ENCODE results near the gene SMIM23. TPM values are rescaled to one million over a fixed set of nuclear protein-coding genes. Genes with fewer than 3 reads are reported as not detected.

SMIM23 gene
- not detected in 2 replicates for total RNA-seq (2014; rRNA removed; shearing (Covaris generic))

- no peak for DNase-seq (ENCODE audit: low spot score)
Observed at GRCh38 chr5:171785517-171785916, at the start of gene SMIM23. Gene SMIM23, plus strand, starts transcription at chr5:171785817. Its CDS starts 55 bp downstream, at chr5:171785872.

- no peak for DNase-seq (ENCODE audit: low spot score)
Observed at GRCh38 chr5:171736976-171737891, 48.4 kb upstream of the SMIM23 start.

GRCh38 chr5:171738501-171738900, 47.1 kb upstream of the SMIM23 start:
- no peak for DNase-seq (ENCODE audit: low spot score)

GRCh38 chr5:171739271-171739670, 46.3 kb upstream of the SMIM23 start:
- no peak for DNase-seq (ENCODE audit: low spot score)

GRCh38 chr5:171743436-171744076, 42.1 kb upstream of the SMIM23 start:
- DNase-seq (ENCODE audit: low spot score): no peak

GRCh38 chr5:171744264-171744663, 41.4 kb upstream of the SMIM23 start:
- DNase-seq (ENCODE audit: low spot score): no peak

GRCh38 chr5:171744882-171745281, 40.7 kb upstream of the SMIM23 start:
- DNase-seq (ENCODE audit: low spot score): no peak

- DNase-seq (ENCODE audit: low spot score): no peak
Observed at GRCh38 chr5:171745602-171746001, 40.0 kb upstream of the SMIM23 start.

GRCh38 chr5:171747061-171747859, 38.4 kb upstream of the SMIM23 start:
- no peak for DNase-seq (ENCODE audit: low spot score)

GRCh38 chr5:171748720-171749119, 36.9 kb upstream of the SMIM23 start:
- no peak for DNase-seq (ENCODE audit: low spot score)

- DNase-seq (ENCODE audit: low spot score): no peak
Observed at GRCh38 chr5:171749365-171749764, 36.3 kb upstream of the SMIM23 start.

- peak; percentile 47 for DNase-seq (ENCODE audit: low spot score)
Observed at GRCh38 chr5:171750311-171750788, 35.3 kb upstream of the SMIM23 start.

GRCh38 chr5:171755354-171755821, 30.2 kb upstream of the SMIM23 start:
- no peak for DNase-seq (ENCODE audit: low spot score)

- peak; percentile 56 for DNase-seq (ENCODE audit: low spot score)
Observed at GRCh38 chr5:171757853-171758535, 27.6 kb upstream of the SMIM23 start.

GRCh38 chr5:171759777-171760176, 25.8 kb upstream of the SMIM23 start:
- no peak for DNase-seq (ENCODE audit: low spot score)

- DNase-seq (ENCODE audit: low spot score): no peak
Observed at GRCh38 chr5:171762021-171762608, 23.5 kb upstream of the SMIM23 start.

GRCh38 chr5:171762903-171763302, 22.7 kb upstream of the SMIM23 start:
- no peak for DNase-seq (ENCODE audit: low spot score)

GRCh38 chr5:171764265-171764664, 21.4 kb upstream of the SMIM23 start:
- DNase-seq (ENCODE audit: low spot score): no peak

GRCh38 chr5:171766875-171767274, 18.7 kb upstream of the SMIM23 start:
- DNase-seq (ENCODE audit: low spot score): no peak

GRCh38 chr5:171770153-171770552, 15.5 kb upstream of the SMIM23 start:
- DNase-seq (ENCODE audit: low spot score): no peak

- peak; percentile 32 for DNase-seq (ENCODE audit: low spot score)
Observed at GRCh38 chr5:171771856-171772255, 13.8 kb upstream of the SMIM23 start.

All from HT-29 (cell line).